Activated CD4-positive, alpha-beta T cell treated with anti-CD3 and anti-CD28 coated beads for 4 hours (primary cell): ENCODE results near the gene MAN2B1.

Experiments used
- DNase-seq, 2 donors: peaks; one replicate each; pipeline ENCODE4 v3.0.0-alpha.2; 2020

The MAN2B1 gene

DNA sequence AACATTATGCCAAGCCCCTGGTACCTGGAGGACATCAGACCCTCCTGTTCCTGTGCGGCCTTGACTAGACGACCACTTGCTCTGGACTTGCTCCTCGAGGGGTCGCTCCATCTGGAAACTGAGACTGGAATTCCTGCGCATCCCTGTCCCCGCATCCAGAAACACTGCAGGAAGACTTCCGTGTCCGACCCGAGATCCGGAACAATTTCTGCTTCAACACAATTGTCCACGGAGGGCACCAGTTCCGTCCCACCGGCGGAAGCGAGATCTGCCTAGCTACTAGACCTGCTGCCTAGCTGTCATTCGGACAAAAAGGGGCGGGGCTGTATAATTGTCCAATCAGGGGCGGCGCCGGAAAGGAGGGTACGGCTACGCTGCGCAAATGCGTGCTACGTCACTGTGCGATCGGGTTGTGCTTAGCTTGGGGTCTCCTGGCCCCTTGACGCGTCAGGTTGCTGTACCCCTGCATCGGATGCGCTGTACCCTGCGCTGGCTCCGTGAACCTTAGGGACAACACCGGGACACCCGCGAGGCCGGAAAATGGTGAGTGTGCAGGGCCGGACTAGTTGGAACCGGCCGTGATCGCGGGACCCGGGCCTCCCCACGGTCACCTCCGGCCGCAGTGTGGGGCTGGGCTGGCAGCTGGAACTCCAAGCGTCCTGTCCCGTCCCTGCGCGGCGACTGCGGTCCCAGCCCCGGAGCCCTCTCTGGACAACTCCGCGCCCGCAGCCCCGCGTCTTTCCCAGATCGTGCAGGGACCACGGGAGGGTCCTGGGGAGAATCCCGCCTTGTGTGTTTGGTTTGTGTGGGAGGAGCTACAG, 55.8 kb downstream of the MAN2B1 start, which contains the start of the genes ZNF490 and ZNF791:
Gene ZNF490, minus strand, starts transcription at position 274 of the 821 bp plus-strand sequence. Its CDS starts 133 bp downstream, at position 141.
Gene ZNF791, plus strand, starts transcription at position 381 of the 821 bp plus-strand sequence. Its CDS starts 160 bp downstream, at position 541.
- peak; percentile 94 to 97 for DNase-seq

- DNase-seq = no peak
These were observed 58.9 kb downstream of the MAN2B1 start for GRCh38 chr19:12607631-12608030.

- no peak for DNase-seq
These were observed 59.7 kb downstream of the MAN2B1 start for GRCh38 chr19:12606796-12607195.

DNA sequence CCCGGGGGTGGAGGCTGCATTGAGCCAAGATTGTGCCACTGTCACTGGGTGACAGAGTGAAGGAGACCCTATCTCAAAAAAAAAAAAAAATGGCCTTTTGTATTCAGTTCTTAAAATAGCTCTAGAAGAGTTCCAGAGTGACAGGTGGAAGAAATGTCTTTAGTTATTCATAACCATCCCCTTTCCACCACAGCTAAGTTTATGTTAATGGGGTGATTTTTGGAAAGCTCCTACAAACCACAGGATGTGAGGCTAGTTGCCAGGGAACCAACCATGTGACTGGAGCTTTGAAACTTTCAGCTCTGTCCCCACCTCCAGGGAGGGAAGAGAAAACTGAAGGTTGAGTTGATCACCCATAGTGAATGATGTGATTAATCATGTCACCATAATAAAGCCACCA, 62.8 kb downstream of the MAN2B1 start:
- DNase-seq = peak; percentile 40 to 46

DNA sequence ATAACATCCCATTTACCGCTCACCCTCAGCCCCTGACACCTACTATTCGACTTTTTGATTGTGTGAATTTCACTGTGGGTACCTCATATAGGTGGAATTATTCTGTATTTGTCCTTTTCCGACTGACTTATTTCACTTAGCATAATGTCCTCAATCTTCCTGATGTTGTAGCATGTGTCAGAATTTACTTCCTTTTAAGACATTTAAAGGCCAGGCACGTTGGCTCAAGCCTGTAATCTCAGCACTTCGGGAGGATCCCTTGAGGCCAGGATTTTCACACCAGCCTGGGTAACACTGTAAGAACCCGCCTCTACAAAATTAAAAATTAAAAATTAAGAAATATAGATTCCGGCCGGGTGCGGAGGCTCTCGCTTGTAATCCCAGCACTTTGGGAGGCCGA, 68.9 kb downstream of the MAN2B1 start:
- DNase-seq = no peak

DNA sequence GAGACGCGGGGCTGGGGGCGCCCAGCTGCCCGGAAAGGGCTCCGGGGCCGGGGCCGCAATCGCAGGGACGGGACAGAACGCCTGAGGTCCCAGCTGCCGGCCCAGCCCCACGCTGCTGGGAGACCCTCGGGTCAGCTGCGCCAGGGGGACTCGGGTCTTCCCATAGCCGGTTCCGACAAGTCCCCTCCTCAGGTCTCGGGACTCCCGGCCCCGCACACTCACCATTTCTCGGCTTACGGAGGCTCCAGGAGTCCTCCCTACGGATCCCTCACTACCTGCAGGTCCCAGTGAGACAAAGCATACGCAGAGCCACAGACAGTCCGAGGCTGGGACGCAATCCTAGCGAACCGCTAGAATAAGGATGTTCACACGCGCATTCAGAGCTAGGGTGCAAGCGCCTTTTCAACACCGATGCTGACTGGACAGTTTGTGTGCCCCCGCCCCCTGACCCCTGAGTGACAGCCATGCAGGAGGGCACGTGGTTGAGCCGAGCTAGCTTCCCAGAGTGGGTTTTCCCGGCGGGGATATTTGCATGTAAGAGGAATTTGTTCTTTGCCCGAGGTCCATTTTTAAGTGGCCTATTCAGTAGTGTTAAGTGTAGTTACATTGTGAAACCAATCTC, 69.5 kb downstream of the MAN2B1 start:
- DNase-seq = no peak
